Measurements from ENCODE around the gene TMC7.
"Not testable (repeated sequence)": the region's sequence is repeated elsewhere in the genome, so short reads cannot be mapped to it uniquely, and the experiment has no call there.

Gene TMC7

GRCh38 chr16:18975109-18975508 lies 8.6 kb upstream of the TMC7 start:
- DNase-seq (ENCODE audit: low read depth in 1 of 2, low spot score in 1 of 2) = no peak

- no peak for DNase-seq (ENCODE audit: low read depth in 1 of 2, low spot score in 1 of 2)
Measured at GRCh38 chr16:18979936-18980335, 3.8 kb upstream of the TMC7 start.

- DNase-seq (ENCODE audit: low read depth in 1 of 2, low spot score in 1 of 2) = no peak
Measured at GRCh38 chr16:18984435-18985005, 786 bp downstream of the TMC7 start.

- not testable (repeated sequence) for DNase-seq (ENCODE audit: low read depth in 1 of 2, low spot score in 1 of 2)
Measured at GRCh38 chr16:18985256-18985655, 1.5 kb downstream of the TMC7 start.

GRCh38 chr16:18991731-18992130 lies 8.0 kb downstream of the TMC7 start:
- not testable (repeated sequence) for DNase-seq (ENCODE audit: low read depth in 1 of 2, low spot score in 1 of 2)

GRCh38 chr16:18993531-18993930 lies 9.8 kb downstream of the TMC7 start:
- not testable (repeated sequence) for DNase-seq (ENCODE audit: low read depth in 1 of 2, low spot score in 1 of 2)

- DNase-seq (ENCODE audit: low read depth in 1 of 2, low spot score in 1 of 2) = not testable (repeated sequence)
Measured at GRCh38 chr16:18994181-18994580, 10.4 kb downstream of the TMC7 start.

- not testable (repeated sequence) for DNase-seq (ENCODE audit: low read depth in 1 of 2, low spot score in 1 of 2)
Measured at GRCh38 chr16:18995406-18995805, 11.7 kb downstream of the TMC7 start.

- DNase-seq (ENCODE audit: low read depth in 1 of 2, low spot score in 1 of 2) = not testable (repeated sequence)
Measured at GRCh38 chr16:18996536-18996935, 12.8 kb downstream of the TMC7 start.

- not testable (repeated sequence) for DNase-seq (ENCODE audit: low read depth in 1 of 2, low spot score in 1 of 2)
Measured at GRCh38 chr16:18997001-18997400, 13.3 kb downstream of the TMC7 start.

GRCh38 chr16:18999045-18999393 lies 15.3 kb downstream of the TMC7 start:
- no peak for DNase-seq (ENCODE audit: low read depth in 1 of 2, low spot score in 1 of 2)

- no peak for DNase-seq (ENCODE audit: low read depth in 1 of 2, low spot score in 1 of 2)
Measured at GRCh38 chr16:19001788-19002187, 18.1 kb downstream of the TMC7 start.

GRCh38 chr16:19003935-19004334 lies 20.2 kb downstream of the TMC7 start:
- DNase-seq (ENCODE audit: low read depth in 1 of 2, low spot score in 1 of 2) = no peak

- DNase-seq (ENCODE audit: low read depth in 1 of 2, low spot score in 1 of 2) = no peak
Measured at GRCh38 chr16:19005561-19006445, 22.1 kb downstream of the TMC7 start.

- DNase-seq (ENCODE audit: low read depth in 1 of 2, low spot score in 1 of 2) = no peak
Measured at GRCh38 chr16:19006446-19007315, 22.9 kb downstream of the TMC7 start.

GRCh38 chr16:19008245-19009169 lies 24.8 kb downstream of the TMC7 start:
- no peak for DNase-seq (ENCODE audit: low read depth in 1 of 2, low spot score in 1 of 2)

GRCh38 chr16:19011169-19011731 lies 27.5 kb downstream of the TMC7 start:
- DNase-seq (ENCODE audit: low read depth in 1 of 2, low spot score in 1 of 2) = no peak

GRCh38 chr16:19014461-19014860 lies 30.7 kb downstream of the TMC7 start:
- no peak for DNase-seq (ENCODE audit: low read depth in 1 of 2, low spot score in 1 of 2)

GRCh38 chr16:19017179-19017578 lies 33.4 kb downstream of the TMC7 start:
- no peak for DNase-seq (ENCODE audit: low read depth in 1 of 2, low spot score in 1 of 2)

- no peak for DNase-seq (ENCODE audit: low read depth in 1 of 2, low spot score in 1 of 2)
Measured at GRCh38 chr16:19020689-19021088, 37.0 kb downstream of the TMC7 start.

Data from stimulated activated CD4-positive, alpha-beta T cell treated with anti-CD3 and anti-CD28 coated beads, Interleukin-15, amount 100 ng/mL, for 1 hour (primary cell).